HG03039 (cell line): Measurements from ENCODE around the gene THRB.
"Not testable (repeated sequence)": the region's sequence is repeated elsewhere in the genome, so short reads cannot be mapped to it uniquely, and the experiment has no call there.

ENCODE experiments used
- ATAC-seq: cut with Tn5 transposase; IDR thresholded peaks from one replicate; pipeline ENCODE4 v1.9.1; 2021; ENCODE audit warnings: mild to moderate bottlenecking, moderate library complexity; ENCODE audit not compliant: unreplicated experiment

THRB gene

DNA sequence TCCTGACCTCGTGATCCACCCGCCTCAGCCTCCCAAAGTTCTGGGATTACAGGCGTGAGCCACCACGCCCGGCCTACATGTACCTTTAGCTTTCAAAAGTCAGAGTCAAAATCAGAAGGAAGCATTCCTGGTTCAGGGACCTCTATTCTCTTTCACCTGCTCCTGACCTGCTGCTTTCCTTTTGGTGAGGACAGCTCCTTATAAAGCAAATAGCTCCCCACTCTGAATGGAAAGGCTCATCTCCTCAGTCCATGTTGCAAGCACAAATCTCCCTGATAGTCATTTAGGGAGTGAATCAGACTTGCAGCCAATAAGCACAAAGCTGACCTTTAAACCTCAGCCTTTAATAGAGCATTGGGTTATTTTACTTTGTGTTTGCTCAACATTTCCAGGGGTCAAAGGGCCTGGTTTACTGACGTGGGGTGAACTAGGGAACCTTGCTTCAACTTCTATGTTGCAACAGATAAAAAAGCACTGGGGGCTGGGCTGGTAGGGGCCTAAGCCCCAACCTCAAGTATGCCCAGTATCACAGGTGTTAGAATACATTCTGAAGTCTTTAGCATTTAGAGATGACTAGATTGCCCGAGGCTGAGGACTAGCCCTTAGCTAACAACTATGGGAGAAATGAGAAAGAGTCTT lies 43.1 kb downstream of the THRB start:
- no peak for ATAC-seq

DNA sequence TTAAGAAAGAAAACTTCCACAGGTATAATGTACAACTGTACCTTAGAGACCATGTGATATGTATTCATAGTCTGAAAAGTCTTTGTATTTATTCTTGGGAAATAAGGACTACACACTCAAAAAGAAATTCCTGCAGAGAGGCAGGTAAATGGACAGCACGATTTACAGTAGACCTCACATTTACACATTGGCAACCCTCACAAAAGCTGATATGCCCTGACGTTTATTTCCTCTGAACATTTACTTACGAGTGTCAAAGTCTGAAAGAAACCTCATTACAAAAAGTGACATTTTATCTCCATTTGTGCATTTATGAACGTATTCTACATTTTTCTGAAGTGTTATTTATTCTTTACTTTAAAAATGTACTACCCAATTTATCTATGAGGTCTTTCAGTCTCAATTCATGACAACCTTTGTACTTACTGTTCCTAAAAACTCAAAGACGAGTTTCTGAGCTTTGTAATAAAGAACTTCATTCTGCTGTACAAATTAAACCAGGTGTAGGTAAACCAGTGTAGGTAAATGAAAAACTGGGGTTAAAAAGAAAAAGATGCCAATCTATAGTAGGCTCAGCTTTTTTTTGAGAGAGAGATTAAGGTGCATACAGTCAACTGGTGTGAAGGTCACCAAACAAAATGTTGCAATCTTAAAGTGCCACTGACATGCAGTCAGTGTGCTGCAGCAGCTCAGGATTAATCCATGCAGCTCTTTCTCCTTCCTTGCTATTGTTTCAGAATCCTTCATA lies 44.3 kb downstream of the THRB start:
- ATAC-seq, result no peak

DNA sequence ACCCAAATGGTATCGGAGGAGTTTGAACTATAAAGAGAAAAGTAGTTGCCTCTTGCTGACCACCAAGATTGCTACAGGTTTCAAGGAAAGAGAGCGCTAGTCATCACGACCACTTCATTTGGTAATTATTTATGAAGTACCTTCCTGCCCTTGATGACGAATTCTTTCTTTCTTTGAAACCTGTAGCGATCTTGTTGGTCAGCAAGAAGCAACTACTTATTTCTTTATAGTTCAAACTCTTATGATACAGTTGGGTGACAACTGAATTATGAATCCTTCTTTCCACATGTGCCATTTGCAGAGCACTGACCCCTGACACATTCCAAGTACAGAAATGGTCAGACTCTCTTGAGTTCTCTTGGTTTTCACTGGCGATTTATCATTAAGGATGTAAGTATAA lies 46.8 kb downstream of the THRB start:
- ATAC-seq, result no peak

DNA sequence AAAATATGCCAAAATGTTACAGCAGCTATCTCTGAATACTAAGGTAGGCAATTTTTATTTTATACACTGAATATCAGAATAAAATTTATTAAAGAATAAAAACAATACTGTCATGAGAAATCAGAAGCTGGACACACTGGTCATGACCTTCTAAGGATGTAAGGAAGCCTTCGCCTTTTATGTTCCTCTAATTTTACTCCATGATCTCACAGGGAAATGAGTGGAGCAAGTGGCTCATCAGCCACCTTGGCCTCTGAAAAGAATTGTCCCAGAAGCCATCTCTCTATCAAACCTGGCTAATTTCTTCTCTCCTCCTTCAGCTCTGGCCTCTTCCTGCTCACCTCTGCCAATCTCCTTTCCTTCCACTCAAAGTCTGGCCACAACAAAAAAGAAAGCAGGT lies 48.6 kb downstream of the THRB start:
- no peak for ATAC-seq

DNA sequence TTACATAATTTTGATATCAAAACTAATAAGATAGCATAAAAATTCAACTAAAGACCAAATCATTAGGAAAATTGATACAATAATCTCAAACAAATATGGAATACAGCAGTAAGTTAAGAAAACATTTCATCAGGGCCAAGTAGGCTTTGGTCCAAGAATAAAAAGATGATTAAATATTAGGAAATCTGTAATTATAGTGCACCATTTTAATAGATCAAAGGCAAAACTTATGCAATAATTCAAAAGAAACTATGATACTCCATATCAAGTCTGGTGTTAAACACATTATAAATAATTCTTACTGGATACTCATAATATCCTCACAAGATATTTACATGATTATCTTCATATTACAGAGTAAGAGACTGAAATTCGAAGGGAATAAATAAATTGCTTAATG lies 51.2 kb downstream of the THRB start:
- ATAC-seq, result no peak

DNA sequence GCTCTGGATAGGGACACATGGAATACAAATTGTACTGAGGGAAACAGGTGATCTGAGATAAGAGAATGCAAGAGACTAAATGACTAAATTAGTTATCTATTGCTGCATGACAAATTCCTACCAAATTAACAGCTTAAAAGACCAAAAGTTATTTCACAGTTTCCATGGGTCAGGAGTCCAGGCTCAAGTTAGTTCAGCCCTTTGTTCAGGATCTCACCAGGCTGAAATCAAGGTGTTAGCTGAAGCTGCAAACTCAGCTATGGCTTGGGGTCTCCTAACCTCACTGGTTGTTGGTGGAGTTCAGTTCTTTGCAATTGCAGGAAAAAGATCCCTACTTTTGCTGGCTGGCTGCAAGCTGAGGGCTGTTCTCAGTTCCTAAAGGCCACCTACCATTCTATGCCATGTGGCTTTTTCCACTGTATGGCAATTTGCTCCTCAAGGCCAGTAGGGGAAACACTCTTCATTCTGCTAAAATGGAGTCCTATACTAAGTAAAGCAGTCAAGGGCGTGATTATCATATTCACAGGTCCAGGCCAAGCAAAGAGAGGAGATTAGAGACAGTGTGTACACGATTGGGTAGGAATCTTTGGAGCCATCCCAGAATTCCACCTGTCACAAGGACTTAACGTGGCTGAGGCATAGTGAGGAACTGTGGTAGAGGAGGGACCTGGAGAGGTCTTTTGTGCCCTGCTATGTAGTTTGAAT lies 53.7 kb downstream of the THRB start:
- no peak for ATAC-seq

DNA sequence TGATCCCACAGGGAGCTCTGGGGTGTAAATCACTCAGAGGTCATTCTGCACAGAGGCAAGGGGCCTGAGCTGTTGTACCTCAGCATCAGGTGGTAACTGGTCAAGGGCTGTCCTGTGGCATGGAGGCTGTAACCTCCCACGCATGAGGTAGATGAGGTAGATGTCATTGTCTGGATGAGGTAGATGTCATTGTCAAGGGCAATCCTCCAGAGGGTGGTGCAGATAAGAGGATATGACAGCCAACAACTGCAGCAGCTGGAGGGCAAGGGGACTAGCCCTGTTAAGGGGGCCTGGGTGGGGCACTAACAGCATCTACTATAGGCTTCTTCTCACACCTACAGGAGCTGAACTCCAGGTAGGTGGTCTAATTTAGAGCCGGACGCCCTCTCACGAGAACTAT lies 55.6 kb downstream of the THRB start:
- ATAC-seq, result no peak

DNA sequence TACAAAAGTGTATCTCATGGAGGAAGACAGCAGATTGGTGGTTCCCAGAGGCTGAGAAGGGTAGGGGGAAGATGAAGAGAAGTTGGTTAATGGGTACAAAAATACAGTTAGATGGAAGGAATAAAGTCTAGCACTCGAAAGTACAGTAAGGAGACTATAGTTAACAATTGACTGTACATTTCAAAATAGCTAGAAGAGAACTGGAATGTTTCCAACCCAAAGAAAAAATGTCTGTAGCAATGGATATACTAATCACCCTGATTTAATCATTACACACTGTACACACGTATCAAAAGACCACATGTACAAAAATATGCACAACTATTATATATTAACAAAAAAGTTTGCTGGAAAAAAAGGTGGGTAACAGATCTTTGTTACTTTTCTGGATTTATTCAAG lies 57.3 kb downstream of the THRB start:
- no peak for ATAC-seq

DNA sequence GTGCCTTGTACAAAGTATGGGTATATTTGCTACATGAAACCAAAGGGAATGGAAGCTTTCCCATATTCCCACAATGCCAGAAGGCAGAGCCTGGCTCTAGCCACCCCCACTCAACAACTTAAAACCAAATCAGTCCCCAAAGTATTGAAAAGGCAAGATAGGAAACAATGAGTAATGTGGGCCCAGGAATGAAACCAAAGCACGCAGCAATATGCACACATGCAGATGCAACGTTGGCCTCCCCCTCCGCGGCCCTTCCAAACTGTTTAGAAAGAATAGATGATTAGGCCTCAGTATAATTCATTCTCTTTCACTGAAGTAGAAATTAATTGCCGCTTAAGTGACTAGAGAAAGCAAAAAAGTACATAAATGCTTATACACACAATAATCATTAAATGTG lies 59.1 kb downstream of the THRB start:
- ATAC-seq, result no peak

DNA sequence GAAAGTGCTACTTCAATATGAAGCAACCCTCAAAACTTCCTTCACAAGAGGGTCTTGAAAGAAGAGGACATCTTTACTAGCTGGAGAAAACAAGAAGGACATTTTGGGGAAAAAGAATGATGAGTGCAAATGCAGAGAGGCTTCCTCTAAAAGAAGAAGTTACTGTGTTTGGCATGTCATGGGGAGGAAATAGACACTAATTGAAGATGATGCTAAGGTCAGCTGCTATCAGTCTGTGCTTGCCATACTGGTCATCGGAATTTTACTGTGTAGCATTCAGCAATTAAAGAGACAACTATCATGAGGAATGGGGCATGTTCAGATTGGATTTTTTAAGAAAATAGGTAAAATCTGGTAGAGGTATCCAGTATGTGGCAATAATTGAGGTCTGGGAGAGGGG lies 60.0 kb downstream of the THRB start:
- no peak for ATAC-seq

DNA sequence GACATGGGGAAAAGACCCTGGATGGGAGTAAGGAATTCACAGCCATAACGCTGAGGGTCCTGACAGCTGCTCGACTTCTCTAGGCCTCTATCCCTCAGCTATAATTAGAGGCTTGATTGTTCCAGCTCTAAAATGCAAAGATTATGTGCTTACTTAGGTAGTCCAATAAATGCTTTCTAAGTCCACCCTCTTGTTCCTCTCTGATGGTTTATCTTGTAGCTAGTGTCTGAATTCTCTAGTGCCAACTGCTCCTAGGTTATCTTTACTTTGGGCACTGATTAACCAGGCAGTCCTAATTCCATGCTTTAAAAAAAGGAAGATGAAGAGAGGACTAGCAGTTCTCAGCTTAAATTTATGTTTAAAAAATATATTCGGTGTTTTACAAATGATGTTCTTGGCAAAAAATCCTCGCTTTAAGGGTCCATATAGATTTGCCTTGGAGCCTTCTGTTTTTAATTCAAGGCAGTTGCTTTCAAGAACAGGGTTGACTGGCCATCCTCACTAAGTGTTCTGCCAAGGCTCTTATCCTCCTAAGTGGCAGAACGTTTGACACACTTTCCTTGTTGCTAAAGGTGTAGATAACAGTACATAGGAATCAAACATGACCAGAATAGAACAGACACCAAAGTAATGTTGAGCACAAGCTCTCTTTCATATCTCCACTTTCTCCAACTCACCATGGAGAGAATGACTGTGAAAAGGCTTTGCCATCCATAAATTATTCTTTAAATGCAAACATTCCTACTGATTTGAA lies 60.6 kb downstream of the THRB start:
- no peak for ATAC-seq

DNA sequence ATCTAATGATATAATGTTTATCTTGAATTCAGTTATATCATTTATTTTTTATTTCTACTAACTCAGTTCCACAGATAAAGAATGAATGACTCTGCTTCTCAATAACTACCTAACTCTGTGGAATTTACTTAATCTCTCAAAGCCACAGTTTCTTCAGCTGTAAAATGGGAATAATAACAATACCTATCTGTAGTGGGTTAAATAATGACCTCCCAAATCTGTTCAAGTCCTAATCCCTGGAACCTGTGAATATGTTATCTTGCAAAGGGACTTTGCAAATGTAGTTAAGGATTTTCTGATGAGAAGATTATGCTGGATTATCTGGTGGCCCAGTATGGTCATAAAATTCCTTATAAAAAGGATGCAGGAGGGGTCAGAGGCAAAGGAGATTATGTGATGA lies 61.7 kb downstream of the THRB start:
- ATAC-seq, result no peak

DNA sequence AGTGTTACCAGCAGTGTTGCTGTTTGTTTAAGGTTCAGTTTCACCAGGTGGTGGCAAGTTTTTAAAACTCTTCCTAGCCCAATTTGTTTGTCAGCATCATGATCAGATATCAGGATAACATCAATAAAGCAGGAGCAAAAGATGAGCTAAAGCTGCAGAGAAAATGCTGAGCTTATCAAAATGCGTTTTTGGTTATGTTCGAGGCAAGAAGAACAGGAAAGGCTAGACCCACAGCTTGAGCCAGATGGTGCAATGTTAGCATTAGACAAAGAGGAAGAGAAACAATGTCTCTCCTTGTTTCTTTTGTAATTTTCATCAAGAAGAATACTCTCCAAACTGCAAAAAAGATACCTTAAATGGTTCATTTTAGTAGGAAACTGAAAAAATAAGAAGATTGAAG lies 66.2 kb downstream of the THRB start:
- ATAC-seq, result no peak

DNA sequence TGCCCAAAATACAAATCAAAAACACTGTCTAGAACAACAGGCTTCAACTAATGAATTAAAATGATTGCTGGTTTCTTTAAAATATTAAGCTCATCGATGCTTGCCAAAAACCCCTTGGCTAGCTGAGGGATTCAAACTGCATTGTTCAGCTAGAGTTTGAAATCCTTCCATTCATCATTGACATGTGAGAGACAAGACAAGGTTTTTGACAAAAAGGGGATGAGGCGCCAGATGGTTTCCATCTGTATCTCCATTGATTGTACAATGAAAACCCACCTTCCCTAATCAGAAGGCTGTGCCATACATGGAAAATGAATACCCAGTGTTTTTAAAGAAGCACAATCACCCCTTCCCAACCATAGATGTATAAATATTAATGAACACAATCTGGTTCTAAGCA lies 67.8 kb downstream of the THRB start:
- no peak for ATAC-seq

DNA sequence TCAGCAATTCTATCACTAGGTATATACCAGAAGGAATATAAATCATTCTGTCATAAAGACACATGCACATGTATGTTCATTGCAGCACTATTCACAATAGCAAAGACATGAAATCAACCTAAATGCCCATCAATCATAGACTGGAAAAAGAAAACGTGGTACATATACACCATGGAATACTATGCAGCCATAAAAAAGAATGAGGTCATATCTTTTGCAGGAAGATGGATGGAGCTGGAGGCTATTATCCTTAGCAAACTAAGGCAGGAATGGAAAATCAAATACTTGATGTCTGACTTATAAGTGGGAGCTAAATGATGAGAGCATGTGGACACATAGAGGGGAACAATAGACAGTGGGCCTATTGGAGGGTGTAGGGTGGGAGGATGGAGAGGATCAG lies 73.8 kb downstream of the THRB start:
- ATAC-seq, result not testable (repeated sequence)

DNA sequence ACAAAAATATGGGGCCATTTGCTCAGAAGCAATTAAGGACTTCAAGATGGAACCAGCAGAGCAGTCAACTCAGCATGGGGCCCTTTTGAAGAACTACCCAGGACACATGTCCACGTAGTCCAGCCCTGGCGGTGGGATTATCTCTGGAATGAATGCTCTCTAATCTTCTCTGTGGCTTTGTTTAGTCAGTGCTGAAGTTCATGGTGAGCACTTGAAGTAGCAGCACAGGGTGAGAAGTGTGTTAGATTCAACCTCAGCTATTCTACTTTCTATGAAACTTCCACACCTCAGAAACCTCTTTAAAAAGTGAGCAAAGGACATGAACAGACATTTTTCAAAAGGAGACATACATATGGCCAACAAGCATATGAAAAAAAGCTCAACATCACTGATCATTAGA lies 74.4 kb downstream of the THRB start:
- ATAC-seq, result no peak

DNA sequence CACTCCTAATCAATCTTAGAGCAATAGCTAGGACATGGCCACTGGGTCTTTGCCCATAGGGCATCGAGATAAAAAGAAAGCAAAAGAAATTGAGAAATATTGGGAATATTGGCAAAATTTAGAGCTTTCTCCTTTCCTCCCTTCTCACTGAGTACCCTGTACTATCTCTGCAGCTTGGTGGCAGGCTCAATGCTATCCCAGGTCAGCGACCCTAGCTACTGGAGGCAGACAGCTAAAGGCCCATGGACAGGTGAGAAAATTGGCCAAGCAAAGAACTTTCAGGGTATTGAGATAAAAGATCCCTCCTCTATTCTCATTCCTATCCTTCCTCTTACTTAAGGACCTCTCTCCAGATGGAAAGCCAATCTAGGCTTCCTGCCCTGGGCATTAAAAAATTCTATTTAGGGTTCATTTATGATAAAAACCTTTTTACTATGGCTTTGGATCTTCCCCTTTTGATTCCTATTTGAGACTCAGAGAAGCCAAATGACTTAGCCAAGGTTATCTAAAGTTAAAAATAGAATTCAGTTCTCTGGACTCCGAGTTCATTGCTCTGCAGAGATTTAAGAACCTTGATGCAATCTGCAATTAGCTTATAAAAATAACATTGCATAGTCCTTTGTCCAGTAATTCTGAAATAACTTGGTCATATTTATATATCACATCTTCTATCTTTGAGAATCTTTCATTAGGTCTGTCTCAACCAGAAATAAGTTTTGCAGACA lies 75.4 kb downstream of the THRB start:
- no peak for ATAC-seq

DNA sequence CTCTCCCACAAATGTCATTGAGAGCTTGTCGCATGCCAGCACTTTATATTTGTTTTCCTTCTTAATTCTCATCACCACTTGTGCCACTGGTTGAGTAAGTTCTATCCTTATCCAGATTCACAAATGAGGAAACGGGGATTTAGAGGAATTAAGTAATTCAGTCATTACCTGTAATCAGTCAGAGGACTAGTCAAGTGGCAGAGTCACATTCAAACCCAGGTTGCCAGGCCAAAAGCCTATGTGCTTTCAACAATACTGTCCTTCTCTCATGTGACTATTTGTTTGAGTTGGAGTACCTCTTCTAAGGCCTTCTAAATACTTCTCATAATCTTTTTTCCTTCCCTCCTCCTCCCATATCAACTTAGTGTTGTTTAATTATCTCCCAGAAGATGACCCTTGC lies 76.9 kb downstream of the THRB start:
- no peak for ATAC-seq

DNA sequence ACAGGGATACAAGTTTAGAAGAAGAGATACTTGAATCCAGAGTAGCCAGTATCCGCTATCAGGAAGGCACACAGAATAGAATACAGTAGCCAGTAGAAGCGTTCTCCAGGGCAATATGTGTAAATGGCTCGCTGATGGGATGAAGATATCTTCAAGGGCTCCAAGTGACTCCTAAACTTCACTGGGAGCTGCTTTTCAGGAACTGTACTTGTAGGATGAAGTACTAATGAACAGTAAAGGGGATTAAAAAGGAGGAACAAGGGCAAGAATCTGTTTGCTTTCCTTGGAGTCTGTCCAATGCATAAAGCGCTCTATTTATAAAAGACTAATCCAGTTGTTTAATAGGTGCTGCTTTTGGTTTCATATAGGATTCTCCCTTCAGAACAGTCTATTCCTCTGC lies 78.4 kb downstream of the THRB start:
- ATAC-seq, result no peak

DNA sequence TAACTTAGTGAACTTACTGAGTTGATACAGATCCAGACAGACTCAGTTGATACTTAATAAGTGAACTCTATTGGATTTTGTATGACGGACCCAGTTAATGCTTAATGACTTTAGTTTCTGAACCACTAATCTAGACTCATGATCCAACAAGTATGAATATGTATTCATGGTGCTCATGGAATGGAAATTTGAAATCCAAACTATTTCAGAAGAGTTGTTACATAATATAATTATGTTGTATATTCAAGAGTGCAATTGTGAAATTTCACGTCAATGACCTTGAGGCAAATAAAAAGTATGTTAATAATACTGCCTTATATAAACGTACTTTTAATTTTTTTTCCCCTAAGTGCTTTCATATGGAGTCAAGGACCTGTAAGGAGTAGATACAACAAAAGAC lies 78.8 kb downstream of the THRB start:
- no peak for ATAC-seq

DNA sequence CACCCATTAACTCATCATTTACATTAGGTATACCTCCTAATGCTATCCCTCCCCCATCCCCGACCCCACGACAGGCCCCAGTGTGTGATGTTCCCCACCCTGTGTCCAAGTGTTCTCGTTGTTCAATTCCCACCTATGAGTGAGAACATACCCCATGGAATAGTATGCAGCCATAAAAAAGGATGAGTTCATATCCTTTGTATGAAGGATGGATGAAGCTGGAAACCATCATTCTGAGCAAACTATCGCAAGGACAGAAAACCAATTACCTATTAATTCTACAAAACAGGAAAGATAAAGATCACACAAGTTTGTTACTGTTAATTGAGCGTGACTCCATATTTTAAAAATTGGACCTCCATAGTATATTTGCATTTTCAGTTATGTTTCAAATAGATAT lies 81.0 kb downstream of the THRB start:
- not testable (repeated sequence) for ATAC-seq
